GM18870 (cell line): ENCODE measurements around the gene THRSP.
"Not testable (repeated sequence)": the region's sequence is repeated elsewhere in the genome, so short reads cannot be mapped to it uniquely, and the experiment has no call there.

Experiments
- ATAC-seq: cut with Tn5 transposase; IDR thresholded peaks from one replicate; pipeline ENCODE4 v1.9.1; 2021; ENCODE audit warnings: moderate library complexity; ENCODE audit not compliant: unreplicated experiment

The THRSP gene

GRCh38 chr11:78063440-78064181 is at the start of gene THRSP:
Gene THRSP (plus strand): TSS chr11:78063861. CDS start chr11:78063882, 21 bp downstream.
- no peak for ATAC-seq

- not testable (repeated sequence) for ATAC-seq
Measured at GRCh38 chr11:78014937-78015520, 48.6 kb upstream of the THRSP start.

- ATAC-seq = no peak
Measured at GRCh38 chr11:78015878-78016277, 47.8 kb upstream of the THRSP start.

GRCh38 chr11:78019808-78020207 is 43.9 kb upstream of the THRSP start:
- ATAC-seq = no peak

GRCh38 chr11:78020246-78020645 is 43.4 kb upstream of the THRSP start:
- no peak for ATAC-seq

GRCh38 chr11:78021611-78022010 is 42.0 kb upstream of the THRSP start:
- ATAC-seq = no peak

- ATAC-seq = no peak
Measured at GRCh38 chr11:78022397-78023396, 41.0 kb upstream of the THRSP start, which contains the start of gene KCTD14. Gene KCTD14 (minus strand): TSS chr11:78023276. CDS start chr11:78023249, 27 bp downstream.

GRCh38 chr11:78023426-78023825 is 40.2 kb upstream of the THRSP start:
- no peak for ATAC-seq

GRCh38 chr11:78025378-78025777 is 38.3 kb upstream of the THRSP start:
- no peak for ATAC-seq

GRCh38 chr11:78027759-78028158 is 35.9 kb upstream of the THRSP start:
- ATAC-seq = no peak

GRCh38 chr11:78028423-78028822 is 35.2 kb upstream of the THRSP start:
- ATAC-seq = not testable (repeated sequence)

- ATAC-seq = no peak
Measured at GRCh38 chr11:78030429-78031325, 33.0 kb upstream of the THRSP start.

GRCh38 chr11:78031629-78032028 is 32.0 kb upstream of the THRSP start:
- ATAC-seq = no peak

- no peak for ATAC-seq
Measured at GRCh38 chr11:78032090-78032489, 31.6 kb upstream of the THRSP start.

- ATAC-seq = no peak
Measured at GRCh38 chr11:78033040-78033439, 30.6 kb upstream of the THRSP start.

GRCh38 chr11:78034623-78035022 is 29.0 kb upstream of the THRSP start:
- ATAC-seq = no peak

GRCh38 chr11:78036313-78036712 is 27.3 kb upstream of the THRSP start:
- ATAC-seq = no peak

GRCh38 chr11:78037056-78037455 is 26.6 kb upstream of the THRSP start:
- ATAC-seq = no peak

- ATAC-seq = no peak
Measured at GRCh38 chr11:78037825-78038620, 25.6 kb upstream of the THRSP start.
